Fibroblast of lung (primary cell): ENCODE results near the gene PDSS2. TPM values are rescaled to one million over a fixed set of nuclear protein-coding genes. Genes with fewer than 3 reads are reported as not detected.

Source experiments
- DNase-seq, 2 donors: peaks; one replicate each; pipeline versions ENCODE4 v3.0.0 to v3.0.0-alpha.2; 2010; ENCODE audit warnings: low read depth in 2 of 2
- H2AFZ ChIP-seq: 2 replicates; pipeline ENCODE4 v1.5.1; 2012; ENCODE audit warnings: low read length, control low read depth, inconsistent platforms
- H3K27ac ChIP-seq: 2 replicates; pipeline ENCODE4 v1.5.1; 2011; ENCODE audit warnings: low read length, control low read depth; ENCODE audit not compliant: insufficient read depth
- H3K27me3 ChIP-seq: 2 replicates; pipeline ENCODE4 v1.5.1; 2011; ENCODE audit warnings: mild to moderate bottlenecking, low read length; ENCODE audit not compliant: control insufficient read depth, insufficient read depth
- H3K36me3 ChIP-seq: 2 replicates; pipeline ENCODE4 v1.5.1; 2011; ENCODE audit warnings: low read length; ENCODE audit not compliant: control insufficient read depth, insufficient read depth
- H3K4me1 ChIP-seq: 2 replicates; pipeline ENCODE4 v1.5.1; 2011; ENCODE audit warnings: low read length; ENCODE audit not compliant: control insufficient read depth, insufficient read depth; ENCODE audit errors: extremely low read depth
- H3K4me2 ChIP-seq: 2 replicates; pipeline ENCODE4 v1.5.1; 2011; ENCODE audit warnings: low read length, control low read depth; ENCODE audit not compliant: insufficient read depth; ENCODE audit errors: extremely low read depth
- H3K4me3 ChIP-seq, 4 experiments: fragments of 200-600 bp in 1 of 4; sonication (generic) in 1 of 4; replicated peaks in 1 of 4; 2 replicates each; pipeline ENCODE4 v1.5.1; 2011 to 2016; ENCODE audit warnings: low read length in 4 of 4, low read depth in 3 of 4, mild to moderate bottlenecking in 3 of 4, control low read depth in 2 of 4, inconsistent platforms in 1 of 4, mixed read lengths in 1 of 4; ENCODE audit not compliant: insufficient read depth in 1 of 4; ENCODE audit errors: control extremely low read depth in 1 of 4
- H3K79me2 ChIP-seq: 2 replicates; pipeline ENCODE4 v1.5.1; 2012; ENCODE audit warnings: mild to moderate bottlenecking, low read length, inconsistent platforms; ENCODE audit not compliant: control insufficient read depth, insufficient read depth
- H3K9ac ChIP-seq: 2 replicates; pipeline ENCODE4 v1.5.1; 2011; ENCODE audit warnings: mild to moderate bottlenecking, low read length, control low read depth; ENCODE audit not compliant: insufficient read depth
- H3K9me3 ChIP-seq: 2 replicates; pipeline ENCODE4 v1.5.1; 2012; ENCODE audit warnings: low read depth, low read length; ENCODE audit not compliant: control insufficient read depth, insufficient read depth
- H4K20me1 ChIP-seq: 2 replicates; pipeline ENCODE4 v1.5.1; 2011; ENCODE audit warnings: low read length; ENCODE audit not compliant: control insufficient read depth, insufficient read depth; ENCODE audit errors: extremely low read depth
- CTCF ChIP-seq, 2 donors: IDR thresholded peaks in 1 of 2; conservative IDR thresholded peaks in 1 of 2; 1 replicate in 1 of 2; 2 replicates in 1 of 2; pipeline ENCODE4 v1.5.1; 2011 to 2012; ENCODE audit warnings: low read length in 2 of 2, control low read depth in 1 of 2, inconsistent platforms in 1 of 2, low read depth in 1 of 2, mild to moderate bottlenecking in 1 of 2
- EZH2 ChIP-seq: IDR thresholded peaks from 2 replicates; pipeline ENCODE4 v1.5.1; 2012; ENCODE audit warnings: low read length, control low read depth, mild to moderate bottlenecking; ENCODE audit errors: missing control alignments
- polyA plus RNA-seq, 2 donors: library from polyadenylated mRNA; depleted of rRNA in 1 of 2; stranded (reverse) in 1 of 2; unstranded in 1 of 2; fragments of >200 nt; gene quantifications; 2 replicates each; pipeline ENCODE4 v1.2.1, GENCODE V29; 2011 to 2012; ENCODE audit warnings: missing spikeins in 1 of 2
- total RNA-seq: library from RNA; depleted of rRNA; stranded (reverse); fragments of >200 nt; gene quantifications from 2 replicates; pipeline ENCODE4 v1.2.1, GENCODE V29; 2014

The PDSS2 gene
- total and polyA plus RNA-seq, 2 donors (not counting 1 experiment from before 2014, with no cell fraction given) = 12.1 to 13.8 TPM

DNA sequence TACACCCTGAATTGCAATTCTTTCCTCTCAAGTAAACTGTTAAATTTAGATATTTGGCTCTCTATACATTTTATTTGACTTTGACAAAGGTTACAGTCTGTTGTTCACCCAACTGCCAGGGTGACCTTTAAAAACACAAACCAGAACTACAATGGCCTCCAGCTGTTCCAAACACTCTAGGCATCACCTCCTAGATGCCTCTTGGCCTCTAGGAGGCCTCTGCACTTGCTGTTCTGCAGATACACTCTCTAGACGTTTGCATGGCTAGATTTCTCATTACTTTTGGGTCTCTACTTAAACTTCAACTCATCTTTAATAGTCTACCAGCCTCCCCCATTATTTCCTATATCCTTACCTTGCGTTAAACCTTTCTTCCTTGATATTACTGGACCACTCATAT is 241.2 kb downstream of the PDSS2 start:
- no peaks in the 10 kb centered on the region for H3K4me1 ChIP-seq
- H3K27me3 ChIP-seq = no peaks in the 10 kb centered on the region
- no peak overlapping the region for H3K4me2 ChIP-seq
- H3K27ac ChIP-seq = no peak overlapping the region
- no peak for TF ChIP-seq CTCF (conservative IDR thresholded peaks at IDR 0.05 in 1 of 2, IDR thresholded peaks at IDR 0.05 in 1 of 2; ENCODE audit: low read depth in 1 of 2, low read length in 2 of 2)
- TF ChIP-seq EZH2 = no peak
- H3K9ac ChIP-seq = no peak overlapping the region
- H3K4me3 ChIP-seq = no peak overlapping the region
- no peak for DNase-seq
- no peak overlapping the region for H2AFZ ChIP-seq
- H3K36me3 ChIP-seq = no peaks in the 10 kb centered on the region
- H3K9me3 ChIP-seq = no peaks in the 10 kb centered on the region
- no peaks in the 10 kb centered on the region for H4K20me1 ChIP-seq
- no peaks in the 10 kb centered on the region for H3K79me2 ChIP-seq

DNA sequence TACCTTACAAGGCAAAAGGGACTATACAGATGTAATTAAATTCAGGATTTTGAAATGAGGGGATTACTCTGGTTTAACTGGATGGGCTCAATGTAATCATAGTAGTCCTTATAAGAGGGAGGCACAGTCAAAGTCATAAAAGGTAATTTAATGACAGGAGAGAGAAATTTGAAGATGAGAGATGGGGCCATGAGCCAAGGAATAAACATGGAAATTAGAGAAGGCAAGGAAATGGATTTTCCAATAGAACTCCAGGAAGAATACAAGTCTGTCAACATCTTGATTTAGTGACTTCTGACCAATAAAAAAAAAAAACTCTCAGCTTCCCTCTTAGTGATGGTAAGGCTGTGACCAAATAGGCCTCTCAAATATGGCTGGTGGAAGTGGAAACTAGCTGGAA is 242.1 kb downstream of the PDSS2 start:
- Histone ChIP-seq H3K9me3 (no peaks in the 10 kb centered on the region), H4K20me1 (no peaks in the 10 kb centered on the region), H3K27ac (no peak overlapping the region), H3K4me3 (no peak overlapping the region), H3K9ac (no peak overlapping the region), H3K36me3 (no peaks in the 10 kb centered on the region), H3K4me2 (no peak overlapping the region), H2AFZ (no peak overlapping the region), H3K27me3 (no peaks in the 10 kb centered on the region), H3K4me1 (no peaks in the 10 kb centered on the region), H3K79me2 (no peaks in the 10 kb centered on the region)
- DNase-seq = no peak
- TF ChIP-seq CTCF (conservative IDR thresholded peaks at IDR 0.05 in 1 of 2, IDR thresholded peaks at IDR 0.05 in 1 of 2; ENCODE audit: low read depth in 1 of 2, low read length in 2 of 2) (no peak), EZH2 (no peak)

DNA sequence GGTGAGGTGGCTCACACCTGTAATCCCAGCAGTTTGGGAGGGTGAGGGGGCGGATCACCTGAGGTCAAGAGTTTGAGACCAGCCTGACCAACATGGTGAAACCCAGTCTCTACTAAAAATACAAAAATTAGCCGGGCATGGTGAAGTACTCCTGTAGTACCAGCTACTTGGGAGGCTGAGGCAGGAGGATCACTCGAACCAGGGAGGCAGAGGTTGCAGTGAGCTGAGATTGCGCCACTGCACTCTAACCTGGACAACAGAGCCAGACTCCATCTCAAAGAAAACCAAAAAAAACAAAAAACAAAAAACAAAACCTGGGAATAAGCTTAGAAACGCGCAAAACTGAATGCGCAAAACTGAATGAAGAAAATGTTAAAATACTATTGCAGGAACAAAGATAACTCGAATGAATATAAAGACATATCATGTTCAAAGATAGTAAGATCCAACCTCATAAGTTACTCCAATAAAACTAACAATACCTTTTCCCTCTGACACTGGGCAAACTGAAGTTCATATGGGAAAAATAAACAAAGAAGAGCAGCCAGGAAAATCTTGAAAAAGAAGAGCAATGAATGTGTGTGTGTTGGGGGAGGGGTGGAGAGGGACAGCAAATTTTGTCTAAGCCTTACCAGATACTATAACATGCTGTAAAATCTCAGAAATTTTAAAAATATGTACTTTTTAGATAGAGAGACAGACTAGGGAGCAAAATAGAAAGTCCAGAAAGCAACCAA is 243.0 kb downstream of the PDSS2 start:
- TF ChIP-seq EZH2 (no peak), CTCF (conservative IDR thresholded peaks at IDR 0.05 in 1 of 2, IDR thresholded peaks at IDR 0.05 in 1 of 2; ENCODE audit: low read depth in 1 of 2, low read length in 2 of 2) (no peak)
- Histone ChIP-seq H3K27ac (no peak overlapping the region), H3K9me3 (no peaks in the 10 kb centered on the region), H3K4me1 (no peaks in the 10 kb centered on the region), H4K20me1 (no peaks in the 10 kb centered on the region), H3K4me2 (no peak overlapping the region), H3K36me3 (no peaks in the 10 kb centered on the region), H3K27me3 (no peaks in the 10 kb centered on the region), H3K79me2 (no peaks in the 10 kb centered on the region), H2AFZ (no peak overlapping the region), H3K4me3 (no peak overlapping the region), H3K9ac (no peak overlapping the region)
- DNase-seq = no peak
